GM13976 (cell line): ENCODE data around the gene MNX1.

Experiments used
- DNase-seq: peaks from one replicate; pipeline ENCODE4 v3.0.0; 2012; ENCODE audit warnings: low spot score
- in situ Hi-C: fragments of 300-500 bp; cut with MboI; formaldehyde crosslinking; loops from one replicate; pipeline ENCODE4 v1.12.0; 2022; ENCODE audit warnings: low sequenced_read_pairs, mixed read lengths, inconsistent platforms; ENCODE audit not compliant: unreplicated experiment
- TF ChIP-seq, protein P1 (sequence below): IDR thresholded peaks from 2 replicates; pipeline ENCODE4 v1.5.1; 2012; ENCODE audit warnings: borderline replicate concordance, mild to moderate bottlenecking; ENCODE audit not compliant: insufficient read depth; ENCODE audit errors: extremely low read depth, missing control alignments, control extremely low read depth

MNX1 gene

GRCh38 chr7:157020514-157021070 lies 10.1 kb upstream of the MNX1 start:
- in situ Hi-C loops: no loop called here

DNA sequence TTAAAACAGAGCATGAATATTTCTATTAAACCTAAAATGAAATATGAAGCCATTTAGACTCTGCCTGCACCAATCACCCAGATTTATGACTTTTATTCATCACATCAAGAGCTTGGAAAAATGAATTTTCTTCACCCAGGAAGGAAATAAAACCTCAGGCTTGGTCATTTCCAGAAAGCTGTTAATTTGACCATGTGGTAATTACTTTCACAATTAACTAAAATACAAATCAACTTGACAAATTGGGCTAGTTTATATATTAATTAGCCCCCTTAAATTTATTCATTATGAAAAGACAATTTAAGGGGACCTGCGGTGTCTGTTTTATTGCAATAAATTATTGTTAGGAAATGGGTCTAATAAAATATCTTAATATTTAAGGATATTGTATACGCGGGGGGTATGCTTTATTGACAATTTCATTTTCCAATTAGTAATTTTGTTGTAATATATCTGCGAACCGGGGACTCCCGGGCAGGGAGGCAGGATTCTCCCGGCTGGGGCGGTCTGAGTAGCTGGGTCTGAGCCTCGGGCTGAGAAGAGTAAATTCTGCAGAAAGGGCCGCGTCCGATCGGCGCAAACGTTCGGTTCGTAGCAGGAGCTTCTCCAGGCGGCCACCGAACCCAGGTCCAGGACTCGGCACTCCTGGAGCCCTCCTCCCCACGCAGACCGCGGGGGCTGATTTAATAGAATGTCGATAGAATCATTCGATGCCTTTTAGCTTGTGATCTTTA lies 9.4 kb upstream of the MNX1 start:
- in situ Hi-C loops: no loop called here
- TF ChIP-seq, protein P1, sequence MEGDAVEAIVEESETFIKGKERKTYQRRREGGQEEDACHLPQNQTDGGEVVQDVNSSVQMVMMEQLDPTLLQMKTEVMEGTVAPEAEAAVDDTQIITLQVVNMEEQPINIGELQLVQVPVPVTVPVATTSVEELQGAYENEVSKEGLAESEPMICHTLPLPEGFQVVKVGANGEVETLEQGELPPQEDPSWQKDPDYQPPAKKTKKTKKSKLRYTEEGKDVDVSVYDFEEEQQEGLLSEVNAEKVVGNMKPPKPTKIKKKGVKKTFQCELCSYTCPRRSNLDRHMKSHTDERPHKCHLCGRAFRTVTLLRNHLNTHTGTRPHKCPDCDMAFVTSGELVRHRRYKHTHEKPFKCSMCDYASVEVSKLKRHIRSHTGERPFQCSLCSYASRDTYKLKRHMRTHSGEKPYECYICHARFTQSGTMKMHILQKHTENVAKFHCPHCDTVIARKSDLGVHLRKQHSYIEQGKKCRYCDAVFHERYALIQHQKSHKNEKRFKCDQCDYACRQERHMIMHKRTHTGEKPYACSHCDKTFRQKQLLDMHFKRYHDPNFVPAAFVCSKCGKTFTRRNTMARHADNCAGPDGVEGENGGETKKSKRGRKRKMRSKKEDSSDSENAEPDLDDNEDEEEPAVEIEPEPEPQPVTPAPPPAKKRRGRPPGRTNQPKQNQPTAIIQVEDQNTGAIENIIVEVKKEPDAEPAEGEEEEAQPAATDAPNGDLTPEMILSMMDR: no peak
- no peak for DNase-seq

More at GRCh38 chr7:157020514-157021070, 10.1 kb upstream of the MNX1 start:
- no peak for DNase-seq
- TF ChIP-seq, protein P1: no peak

DNA sequence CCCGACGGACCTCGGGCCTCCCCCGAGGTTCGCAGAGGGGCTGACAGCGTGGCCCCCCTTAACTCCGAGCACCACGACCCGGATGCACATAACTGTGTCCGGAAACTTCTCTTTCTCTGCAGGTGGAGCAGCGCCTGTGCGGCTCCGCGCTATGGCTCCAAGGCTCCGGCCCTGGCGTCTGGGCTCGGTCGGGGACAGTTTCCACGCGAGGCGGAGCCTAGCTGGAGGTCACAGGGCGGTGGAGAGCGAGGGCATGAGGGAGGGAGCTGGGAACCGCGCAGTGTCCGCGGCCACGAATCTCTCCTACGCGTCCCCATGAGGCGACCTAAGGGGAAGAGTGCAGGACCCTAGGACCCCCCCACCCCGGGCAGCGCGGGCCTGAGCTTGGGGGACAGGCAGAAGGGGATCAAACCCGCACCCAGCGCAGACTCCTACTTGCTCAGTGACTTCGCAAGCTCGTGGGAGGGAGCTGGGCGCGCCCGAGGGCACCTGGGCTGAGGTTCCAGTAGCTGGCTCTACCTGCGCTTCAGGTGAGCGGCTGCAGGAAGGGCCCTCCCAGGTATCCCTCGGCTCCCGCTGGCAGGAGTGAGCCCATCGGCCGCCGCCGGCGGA lies 8.6 kb upstream of the MNX1 start:
- in situ Hi-C loops: no loop called here
- TF ChIP-seq, protein P1: no peak
- no peak for DNase-seq

DNA sequence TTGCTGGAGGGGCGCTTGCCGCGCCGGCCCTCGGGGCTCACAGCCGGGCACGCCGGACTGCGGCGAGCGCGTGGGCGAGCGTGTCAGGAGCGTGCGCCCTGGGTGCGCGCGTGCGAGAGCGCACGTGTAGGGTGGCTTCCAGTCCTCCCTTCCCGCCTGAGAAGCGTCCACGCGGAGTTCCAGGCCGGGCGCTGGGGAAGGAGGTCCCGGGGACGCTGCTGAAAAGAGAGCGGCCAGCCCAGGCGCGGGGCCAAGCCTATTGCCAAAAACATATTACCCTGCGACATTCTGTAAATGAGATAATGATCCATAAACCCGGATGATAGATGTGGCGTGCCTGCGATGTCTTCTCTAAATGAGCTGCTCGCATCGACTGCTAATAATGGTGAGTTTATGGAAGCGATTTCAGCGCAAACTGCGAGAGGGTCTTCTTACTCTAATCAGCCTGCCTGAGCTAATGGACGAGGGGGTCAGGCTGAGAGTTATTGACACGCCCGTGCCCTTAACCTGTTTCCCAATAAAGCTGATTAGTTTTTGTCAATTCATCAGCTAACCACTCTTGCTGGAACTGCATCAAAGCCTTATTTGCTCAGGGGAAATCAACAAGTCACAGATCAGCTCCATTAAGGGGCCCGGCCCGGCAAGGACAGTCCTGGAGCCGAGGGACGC lies 8.0 kb upstream of the MNX1 start:
- no peak for DNase-seq
- TF ChIP-seq, protein P1: no peak
- in situ Hi-C loops: no loop called here

DNA sequence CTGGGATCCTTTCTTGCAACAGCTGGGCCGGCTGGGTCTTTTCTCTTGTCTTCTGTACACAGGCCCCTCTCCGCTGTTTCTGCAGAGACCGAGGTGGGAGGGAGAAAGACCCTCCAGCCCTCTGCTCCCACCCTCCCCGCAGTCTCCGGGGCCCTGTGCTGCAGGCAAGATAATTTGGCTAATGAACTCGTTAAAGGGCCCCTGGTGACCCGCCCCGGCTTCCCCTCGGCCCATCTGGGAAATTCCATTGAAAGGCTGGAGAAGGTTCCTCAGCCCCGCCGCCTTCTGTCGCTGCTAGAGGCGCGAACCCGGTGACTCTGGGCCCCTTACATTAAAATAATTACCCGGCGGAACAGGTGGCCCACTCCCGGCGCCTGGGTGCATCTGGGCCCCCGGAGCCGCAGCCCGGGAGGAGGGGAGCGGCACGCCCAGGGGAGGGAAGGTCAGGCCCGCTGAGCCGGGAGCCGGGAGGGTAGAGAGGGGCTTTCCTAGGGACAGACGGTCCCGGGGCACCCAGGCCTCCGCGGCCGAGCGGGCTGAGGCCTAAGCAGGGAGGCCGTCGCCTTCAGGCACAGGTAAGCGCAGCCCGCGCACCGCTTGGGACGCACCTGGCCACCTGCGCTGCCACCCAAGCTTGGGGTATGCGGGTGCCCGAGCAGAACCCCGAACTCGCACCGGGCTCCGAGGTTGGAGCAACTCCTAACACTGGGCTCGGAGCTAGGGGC lies 7.3 kb upstream of the MNX1 start:
- DNase-seq: no peak
- TF ChIP-seq, protein P1: no peak
- in situ Hi-C loops: no loop called here

GRCh38 chr7:157017149-157017548 lies 6.7 kb upstream of the MNX1 start:
- no peak for DNase-seq
- TF ChIP-seq, protein P1: no peak
- in situ Hi-C loops: no loop called here
